B cell (primary cell): ENCODE results near the gene PDZD4. TPM values are rescaled to one million over a fixed set of nuclear protein-coding genes. Genes with fewer than 3 reads are reported as not detected.

Experiments used
- ATAC-seq: fragments of 200-7000 bp; cut with Tn5 transposase; one replicate; pipeline ENCODE4 v1.10.0; 2021; ENCODE audit warnings: low read depth, mild to moderate bottlenecking, moderate number of reproducible peaks, moderate library complexity
- CTCF ChIA-PET: fragments of 350-600 bp; sonication (Branson Sonifier 250); formaldehyde crosslinking; loops from one replicate; lab custom pipeline; 2021; ENCODE audit warnings: antibody characterized with exemption, inconsistent platforms; lab: Charles Lee
- POLR2A ChIA-PET: fragments of 350-600 bp; sonication (Branson Sonifier 250); formaldehyde crosslinking; loops from one replicate; lab custom pipeline; 2021; ENCODE audit warnings: antibody characterized with exemption; lab: Charles Lee
- DNase-seq: peaks from one replicate; pipeline ENCODE4 v3.0.0; 2013
- H2AFZ ChIP-seq: 2 replicates; pipeline ENCODE4 v1.6.1; 2012; ENCODE audit warnings: mild to moderate bottlenecking, low read depth, low read length; ENCODE audit not compliant: insufficient read depth, poor library complexity, severe bottlenecking
- H3K27ac ChIP-seq, 2 donors: 1 replicate in 1 of 2; 2 replicates in 1 of 2; pipeline ENCODE4 v1.5.1; 2012 to 2013; ENCODE audit warnings: low read length in 2 of 2, mild to moderate bottlenecking in 2 of 2, moderate library complexity in 1 of 2
- H3K27me3 ChIP-seq, 4 experiments: fragments of 200-600 bp in 1 of 4; sonication (generic) in 1 of 4; replicated peaks in 1 of 4; 1 replicate in 2 of 4; 2 replicates in 2 of 4; pipeline versions ENCODE4 v1.6.1 to v1.7.0; 2013 to 2016; ENCODE audit warnings: low read length in 3 of 4, mild to moderate bottlenecking in 2 of 4, mixed read lengths in 1 of 4, moderate library complexity in 1 of 4; ENCODE audit not compliant: insufficient read depth in 4 of 4, control insufficient read depth in 3 of 4; ENCODE audit errors: control extremely low read depth in 1 of 4
- H3K36me3 ChIP-seq, 2 experiments: replicated peaks in 1 of 2; 1 replicate in 1 of 2; 2 replicates in 1 of 2; pipeline versions ENCODE4 v1.6.1 to v1.7.1; 2013; ENCODE audit warnings: low read length in 1 of 2; ENCODE audit not compliant: insufficient read depth in 2 of 2, control insufficient read depth in 1 of 2; ENCODE audit errors: control extremely low read depth in 1 of 2, extremely low read depth in 1 of 2
- H3K4me1 ChIP-seq, 2 donors: fragments of 200-600 bp in 1 of 2; sonication (generic) in 1 of 2; 1 replicate in 1 of 2; 2 replicates in 1 of 2; pipeline versions ENCODE4 v1.5.1 to v1.6.1; 2013 to 2017; ENCODE audit warnings: low read length in 2 of 2; ENCODE audit not compliant: control insufficient read depth in 2 of 2, insufficient read depth in 2 of 2
- H3K4me2 ChIP-seq: replicated peaks from 2 replicates; pipeline ENCODE3; 2012; ENCODE audit warnings: mild to moderate bottlenecking, low read depth, low read length; ENCODE audit not compliant: poor library complexity, severe bottlenecking
- H3K4me3 ChIP-seq, 5 experiments: fragments of 200-600 bp in 1 of 5; sonication (generic) in 1 of 5; 1 replicate in 3 of 5; 2 replicates in 2 of 5; pipeline versions ENCODE4 v1.5.1 to v1.7.0; 2011 to 2016; ENCODE audit warnings: low read length in 4 of 5, mild to moderate bottlenecking in 4 of 5, low read depth in 2 of 5, control low read depth in 1 of 5, moderate library complexity in 1 of 5; ENCODE audit not compliant: insufficient read depth in 1 of 5; ENCODE audit errors: control extremely low read depth in 1 of 5, extremely low read depth in 1 of 5
- H3K79me2 ChIP-seq: fragments of 200-600 bp; sonication (generic); one replicate; pipeline ENCODE4 v1.6.0; 2016; ENCODE audit warnings: low read length; ENCODE audit not compliant: control insufficient read depth, insufficient read depth
- H3K9ac ChIP-seq: fragments of 200-600 bp; sonication (generic); 2 replicates; pipeline ENCODE4 v1.6.1; 2017; ENCODE audit warnings: mild to moderate bottlenecking, low read length, moderate library complexity
- H3K9me3 ChIP-seq, 3 donors: one replicate each; pipeline versions ENCODE4 v1.6.1 to v1.7.1; 2013; ENCODE audit warnings: low read length in 2 of 3; ENCODE audit not compliant: control insufficient read depth in 2 of 3, insufficient read depth in 1 of 3; ENCODE audit errors: control extremely low read depth in 1 of 3
- H4K20me1 ChIP-seq: 2 replicates; pipeline ENCODE4 v1.6.0; 2012; ENCODE audit warnings: mild to moderate bottlenecking, low read length; ENCODE audit not compliant: insufficient read depth, control insufficient read depth, poor library complexity, severe bottlenecking
- H3K27ac Mint-ChIP-seq: one replicate; pipeline ENCODE4 v1.8.0; 2021; ENCODE audit warnings: mixed read lengths
- H3K27me3 Mint-ChIP-seq: one replicate; pipeline ENCODE4 v1.8.0; 2021; ENCODE audit warnings: mixed read lengths
- H3K4me1 Mint-ChIP-seq: one replicate; pipeline ENCODE4 v1.8.0; 2021; ENCODE audit warnings: mixed read lengths
- H3K4me3 Mint-ChIP-seq: one replicate; pipeline ENCODE4 v1.8.0; 2021; ENCODE audit warnings: mixed read lengths
- H3K9me3 Mint-ChIP-seq: one replicate; pipeline ENCODE4 v1.8.0; 2022; ENCODE audit warnings: mixed read lengths; ENCODE audit not compliant: insufficient read depth
- EZH2 ChIP-seq: IDR thresholded peaks from 2 replicates; pipeline ENCODE4 v1.6.1; 2012; ENCODE audit warnings: borderline replicate concordance, low read depth, mild to moderate bottlenecking, moderate library complexity, low read length; ENCODE audit not compliant: insufficient read depth, poor library complexity, severe bottlenecking
- WGBS: methylation state at CpG from one replicate; pipeline ENCODE4 v1.1.5; 2013; ENCODE audit warnings: missing lambda C conversion rate; ENCODE audit not compliant: insufficient coverage; 5-methylcytosine and 5-hydroxymethylcytosine counted together
- intact Hi-C: fragments of 100-400 bp; cut with micrococcal nuclease; formaldehyde crosslinking; loops from one replicate; pipeline ENCODE4 v1.10.0; 2022
- polyA plus RNA-seq: library from polyadenylated mRNA; depleted of rRNA; stranded (reverse); fragments of >200 nt; gene quantifications from 2 replicates; pipeline ENCODE4 v1.2.3, GENCODE V29; 2012
- total RNA-seq, 2 donors: library from RNA; stranded (reverse); fragments of 120-200 nt in 1 of 2; gene quantifications; 1 replicate in 1 of 2; 2 replicates in 1 of 2; pipeline versions ENCODE4 v1.2.3 to v1.2.4, GENCODE V29; 2013 to 2022
- TF ChIP-seq, protein P1 (sequence below): fragments of 200-600 bp; IDR thresholded peaks from one replicate; pipeline ENCODE4 v1.8.0; 2022; ENCODE audit warnings: antibody characterized with exemption, mild to moderate bottlenecking

Gene PDZD4
- total and polyA plus RNA-seq, 2 donors (not counting 1 experiment from before 2014, with no cell fraction given): 0.36 TPM; not detected in 1

DNA sequence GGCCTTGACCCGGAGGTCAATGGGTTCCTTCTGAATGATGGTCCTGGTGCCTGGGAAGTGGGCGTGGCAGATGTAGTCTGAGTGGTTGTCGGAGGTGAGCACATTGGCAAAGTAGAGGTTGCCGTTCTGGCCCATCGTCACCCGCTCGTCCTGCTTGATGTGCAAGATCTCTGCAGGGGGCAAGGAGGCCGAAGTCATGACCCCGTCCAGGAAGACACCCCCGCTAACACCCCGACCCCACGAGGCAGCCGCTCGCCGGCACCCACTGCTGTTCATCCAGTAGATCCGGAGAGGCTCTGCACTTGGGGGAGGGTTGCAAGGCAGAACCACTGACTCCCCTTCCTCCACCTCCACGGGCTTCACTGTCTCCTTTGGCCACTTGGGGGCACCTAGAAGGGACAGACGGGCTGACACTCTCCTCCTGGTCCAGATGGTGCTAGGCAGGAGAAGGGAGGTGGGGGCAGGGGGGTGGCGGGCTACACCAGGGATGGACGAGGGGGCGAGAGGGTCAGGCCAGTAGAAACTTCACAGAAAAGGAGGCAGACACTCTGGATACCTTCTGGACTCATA is 40.5 kb upstream of the PDZD4 start:
- Histone ChIP-seq H3K27ac (no peak overlapping the region), H3K4me2 (no peak overlapping the region), H3K9me3 (peaks cover 0 to 3% (median 0%) of the 10 kb centered on the region in 3 donors), H4K20me1 (no peaks in the 10 kb centered on the region), H3K9ac (no peak overlapping the region), H3K4me1 (no peaks in the 10 kb centered on the region), H3K36me3 (no peaks in the 10 kb centered on the region), H3K79me2 (no peaks in the 10 kb centered on the region), H3K4me3 (no peak overlapping the region), H2AFZ (no peak overlapping the region), H3K27me3 (peaks cover 0 to 7% (median 0%) of the 10 kb centered on the region in 4 experiments)
- H3K27me3 Mint-ChIP-seq: peaks cover 5% of the 10 kb centered on the region
- no peak for ATAC-seq
- 71% methylated on average over 1 of the region's 21 CpGs for WGBS
- no peak overlapping the region for H3K27ac Mint-ChIP-seq
- H3K4me3 Mint-ChIP-seq: no peak overlapping the region
- TF ChIP-seq EZH2: no peak
- TF ChIP-seq, protein P1, sequence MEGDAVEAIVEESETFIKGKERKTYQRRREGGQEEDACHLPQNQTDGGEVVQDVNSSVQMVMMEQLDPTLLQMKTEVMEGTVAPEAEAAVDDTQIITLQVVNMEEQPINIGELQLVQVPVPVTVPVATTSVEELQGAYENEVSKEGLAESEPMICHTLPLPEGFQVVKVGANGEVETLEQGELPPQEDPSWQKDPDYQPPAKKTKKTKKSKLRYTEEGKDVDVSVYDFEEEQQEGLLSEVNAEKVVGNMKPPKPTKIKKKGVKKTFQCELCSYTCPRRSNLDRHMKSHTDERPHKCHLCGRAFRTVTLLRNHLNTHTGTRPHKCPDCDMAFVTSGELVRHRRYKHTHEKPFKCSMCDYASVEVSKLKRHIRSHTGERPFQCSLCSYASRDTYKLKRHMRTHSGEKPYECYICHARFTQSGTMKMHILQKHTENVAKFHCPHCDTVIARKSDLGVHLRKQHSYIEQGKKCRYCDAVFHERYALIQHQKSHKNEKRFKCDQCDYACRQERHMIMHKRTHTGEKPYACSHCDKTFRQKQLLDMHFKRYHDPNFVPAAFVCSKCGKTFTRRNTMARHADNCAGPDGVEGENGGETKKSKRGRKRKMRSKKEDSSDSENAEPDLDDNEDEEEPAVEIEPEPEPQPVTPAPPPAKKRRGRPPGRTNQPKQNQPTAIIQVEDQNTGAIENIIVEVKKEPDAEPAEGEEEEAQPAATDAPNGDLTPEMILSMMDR: no peak
- DNase-seq: no peak
- H3K4me1 Mint-ChIP-seq: peaks cover 2% of the 10 kb centered on the region
- ChIA-PET POLR2A (no interaction called here), CTCF (interaction anchor here (0.9 kb wide), 1 partner anchor 30 kb away, joined by 3 read pairs; no protein-coding TSS in a partner anchor)
- intact Hi-C loops: no loop called here
- no peaks in the 10 kb centered on the region for H3K9me3 Mint-ChIP-seq

DNA sequence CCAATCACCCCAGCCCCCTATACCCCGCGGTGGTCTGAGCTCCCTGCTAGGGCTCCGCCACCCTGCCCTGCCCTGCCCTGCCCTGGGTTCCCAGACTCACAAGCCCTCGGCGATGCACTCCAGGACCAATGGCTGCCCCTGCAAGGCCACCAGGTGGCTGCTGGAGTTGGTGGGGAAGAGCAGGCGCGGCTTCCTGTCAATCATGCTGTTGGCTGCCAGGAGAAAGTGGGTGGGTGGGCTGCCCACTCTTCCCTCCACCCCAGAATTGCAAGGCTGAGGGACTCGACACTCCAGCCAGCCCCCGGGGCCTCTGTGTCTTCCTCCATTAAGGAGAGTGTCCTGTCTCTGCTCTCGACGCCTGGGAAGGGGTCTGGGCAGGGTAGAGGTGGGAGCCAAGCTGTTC is 39.9 kb upstream of the PDZD4 start:
- no peaks in the 10 kb centered on the region for H3K9me3 ChIP-seq
- no peaks in the 10 kb centered on the region for H3K79me2 ChIP-seq
- H3K4me1 ChIP-seq: no peaks in the 10 kb centered on the region
- CTCF ChIA-PET: no interaction called here
- H3K4me3 Mint-ChIP-seq: no peak overlapping the region
- peaks cover 2% of the 10 kb centered on the region for H3K4me1 Mint-ChIP-seq
- no peak overlapping the region for H3K9ac ChIP-seq
- POLR2A ChIA-PET: interaction anchor here (0.6 kb wide), 1 partner anchor 33 kb away, joined by 5 read pairs; no protein-coding TSS in a partner anchor
- intact Hi-C loops: no loop called here
- H4K20me1 ChIP-seq: no peaks in the 10 kb centered on the region
- TF ChIP-seq, protein P1: no peak
- no peak for TF ChIP-seq EZH2
- ATAC-seq (no peak), DNase-seq (no peak)
- H3K4me3 ChIP-seq: no peak overlapping the region
- no peaks in the 10 kb centered on the region for H3K36me3 ChIP-seq
- peaks cover 0 to 4% (median 0%) of the 10 kb centered on the region in 4 experiments for H3K27me3 ChIP-seq
- no CpG with 5 or more reads among the region's 11 CpGs for WGBS
- no peak overlapping the region for H3K27ac ChIP-seq
- no peak overlapping the region for H3K27ac Mint-ChIP-seq
- H3K27me3 Mint-ChIP-seq: peaks cover 5% of the 10 kb centered on the region
- no peak overlapping the region for H2AFZ ChIP-seq
- no peaks in the 10 kb centered on the region for H3K9me3 Mint-ChIP-seq
- H3K4me2 ChIP-seq: no peak overlapping the region
